GM12874 (cell line): ENCODE data around the gene ITGA5.

Source experiments
- CTCF ChIP-seq: IDR thresholded peaks from 2 replicates; pipeline ENCODE4 v1.5.1; 2011; ENCODE audit warnings: low read depth, mild to moderate bottlenecking, control low read depth, low read length, moderate library complexity; ENCODE audit not compliant: insufficient read depth

Gene ITGA5

GRCh38 chr12:54419088-54419887 lies at the start of gene ITGA5:
Gene ITGA5, minus strand, starts transcription at chr12:54419266. Its CDS starts 68 bp downstream, at chr12:54419198.
- TF ChIP-seq CTCF = no peak

GRCh38 chr12:54465857-54466523 lies 46.9 kb upstream of the ITGA5 start:
- TF ChIP-seq CTCF = no peak

- TF ChIP-seq CTCF = no peak
These were observed 44.4 kb upstream of the ITGA5 start for GRCh38 chr12:54463484-54463883.

GRCh38 chr12:54463034-54463433 lies 44.0 kb upstream of the ITGA5 start:
- no peak for TF ChIP-seq CTCF

GRCh38 chr12:54460317-54460923 lies 41.4 kb upstream of the ITGA5 start:
- TF ChIP-seq CTCF = no peak

GRCh38 chr12:54459355-54459754 lies 40.3 kb upstream of the ITGA5 start:
- no peak for TF ChIP-seq CTCF

- TF ChIP-seq CTCF = no peak
These were observed 36.8 kb upstream of the ITGA5 start for GRCh38 chr12:54455760-54456469.
